Hepatic stellate cell (primary cell): ENCODE results near the gene RPS16.

Source experiments
- DNase-seq: peaks from one replicate; pipeline ENCODE4 v3.0.0; 2011; ENCODE audit warnings: low spot score

Gene RPS16

DNA sequence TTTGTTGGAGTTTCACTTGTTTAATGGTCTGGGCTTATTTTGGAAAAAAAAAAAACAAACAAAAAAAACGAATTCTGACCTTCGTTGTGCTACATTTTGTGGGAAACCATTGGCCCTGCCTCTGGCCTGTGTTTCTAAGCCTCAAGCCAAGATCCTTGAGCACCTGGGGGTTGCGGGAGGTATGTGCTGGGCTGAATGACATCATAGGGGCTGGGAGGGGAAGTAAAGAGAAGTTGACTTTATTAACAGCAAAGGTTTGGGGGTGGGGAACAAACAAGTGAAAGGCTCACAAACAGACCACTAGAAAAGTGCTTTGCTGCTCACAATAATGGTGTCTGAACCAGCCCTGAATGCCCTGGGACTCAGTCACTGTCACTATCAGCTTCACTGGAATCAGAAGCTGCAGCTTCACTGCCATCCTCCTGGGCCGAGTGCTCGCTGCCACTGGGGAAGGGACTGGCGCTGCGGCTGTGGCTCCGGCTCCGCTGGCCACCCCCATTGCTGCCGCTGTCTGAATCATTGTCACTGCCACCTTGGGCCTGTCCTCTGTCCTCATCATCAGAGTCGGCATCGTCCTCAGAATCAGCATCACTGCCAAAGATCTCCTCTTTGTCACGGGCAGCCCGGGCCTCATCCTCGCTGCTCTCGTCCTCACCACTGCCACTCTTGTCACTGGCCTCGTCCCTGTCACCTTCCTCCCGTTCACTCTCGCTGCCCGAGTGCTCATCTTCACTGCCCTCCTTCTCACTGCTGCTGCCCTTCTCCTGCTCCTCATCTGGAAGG lies 49.9 kb downstream of the RPS16 start:
- no peak for DNase-seq

- DNase-seq, result no peak
Measured at GRCh38 chr19:39384839-39385568, 50.7 kb downstream of the RPS16 start.
